ENCODE measurements around the gene UGT1A3.
"Not testable (repeated sequence)": the region's sequence is repeated elsewhere in the genome, so short reads cannot be mapped to it uniquely, and the experiment has no call there.

Gene UGT1A3

DNA sequence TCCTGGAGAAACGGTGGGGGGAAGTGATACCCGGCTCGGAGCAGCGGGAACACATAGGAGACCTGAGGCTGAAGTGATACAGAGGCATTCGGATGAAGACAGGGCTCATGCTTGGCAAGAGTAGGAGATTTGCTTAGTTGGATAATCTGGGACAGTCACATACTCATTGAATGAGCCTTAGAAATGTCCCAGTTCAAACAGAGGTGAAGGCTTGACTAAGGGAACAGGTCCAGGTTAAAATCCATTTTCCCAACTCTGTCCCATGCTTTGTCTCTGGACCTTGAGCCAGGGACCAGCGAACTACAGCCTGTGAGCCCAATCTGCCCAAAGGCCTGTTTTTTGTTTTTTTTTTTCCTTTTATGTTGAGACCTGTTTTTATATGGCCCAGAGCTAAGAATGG is 34.9 kb upstream of the UGT1A3 start:
- DNase-seq (ENCODE audit: low read depth), result no peak

DNA sequence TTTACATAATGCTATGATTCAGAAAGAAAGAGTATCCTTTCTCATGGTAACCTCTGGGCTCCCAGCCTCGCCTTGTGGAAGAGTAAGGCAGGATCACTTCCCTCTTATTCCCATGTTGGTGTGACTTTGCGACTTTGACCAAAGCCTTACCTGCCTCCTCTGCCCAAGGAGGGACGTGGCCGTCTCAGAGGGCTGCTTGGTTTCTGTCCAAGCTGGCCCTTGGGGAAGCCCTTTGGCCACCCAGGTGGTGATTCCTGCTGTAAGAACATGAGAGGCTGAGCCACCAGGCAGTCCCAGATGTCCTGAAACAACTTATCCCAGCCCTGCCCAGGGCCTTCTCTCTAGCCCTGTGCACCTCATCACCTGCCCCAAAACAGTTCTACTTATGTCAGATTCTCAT is 30.1 kb upstream of the UGT1A3 start:
- H3K4me3 ChIP-seq (ENCODE audit: control insufficient read depth, low read depth, low read length), result no peak overlapping the region
- TF ChIP-seq, protein P1, sequence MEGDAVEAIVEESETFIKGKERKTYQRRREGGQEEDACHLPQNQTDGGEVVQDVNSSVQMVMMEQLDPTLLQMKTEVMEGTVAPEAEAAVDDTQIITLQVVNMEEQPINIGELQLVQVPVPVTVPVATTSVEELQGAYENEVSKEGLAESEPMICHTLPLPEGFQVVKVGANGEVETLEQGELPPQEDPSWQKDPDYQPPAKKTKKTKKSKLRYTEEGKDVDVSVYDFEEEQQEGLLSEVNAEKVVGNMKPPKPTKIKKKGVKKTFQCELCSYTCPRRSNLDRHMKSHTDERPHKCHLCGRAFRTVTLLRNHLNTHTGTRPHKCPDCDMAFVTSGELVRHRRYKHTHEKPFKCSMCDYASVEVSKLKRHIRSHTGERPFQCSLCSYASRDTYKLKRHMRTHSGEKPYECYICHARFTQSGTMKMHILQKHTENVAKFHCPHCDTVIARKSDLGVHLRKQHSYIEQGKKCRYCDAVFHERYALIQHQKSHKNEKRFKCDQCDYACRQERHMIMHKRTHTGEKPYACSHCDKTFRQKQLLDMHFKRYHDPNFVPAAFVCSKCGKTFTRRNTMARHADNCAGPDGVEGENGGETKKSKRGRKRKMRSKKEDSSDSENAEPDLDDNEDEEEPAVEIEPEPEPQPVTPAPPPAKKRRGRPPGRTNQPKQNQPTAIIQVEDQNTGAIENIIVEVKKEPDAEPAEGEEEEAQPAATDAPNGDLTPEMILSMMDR (conservative IDR thresholded peaks at IDR 0.05; ENCODE audit: control insufficient read depth, insufficient read depth, low read depth, low read length), result no peak
- no peak for DNase-seq (ENCODE audit: low read depth)

More for the DNA sequence above, 34.9 kb upstream of the UGT1A3 start:
- H3K4me3 ChIP-seq (ENCODE audit: control insufficient read depth, low read depth, low read length), result no peak overlapping the region
- TF ChIP-seq, protein P1 (conservative IDR thresholded peaks at IDR 0.05; ENCODE audit: control insufficient read depth, insufficient read depth, low read depth, low read length), result no peak

DNA sequence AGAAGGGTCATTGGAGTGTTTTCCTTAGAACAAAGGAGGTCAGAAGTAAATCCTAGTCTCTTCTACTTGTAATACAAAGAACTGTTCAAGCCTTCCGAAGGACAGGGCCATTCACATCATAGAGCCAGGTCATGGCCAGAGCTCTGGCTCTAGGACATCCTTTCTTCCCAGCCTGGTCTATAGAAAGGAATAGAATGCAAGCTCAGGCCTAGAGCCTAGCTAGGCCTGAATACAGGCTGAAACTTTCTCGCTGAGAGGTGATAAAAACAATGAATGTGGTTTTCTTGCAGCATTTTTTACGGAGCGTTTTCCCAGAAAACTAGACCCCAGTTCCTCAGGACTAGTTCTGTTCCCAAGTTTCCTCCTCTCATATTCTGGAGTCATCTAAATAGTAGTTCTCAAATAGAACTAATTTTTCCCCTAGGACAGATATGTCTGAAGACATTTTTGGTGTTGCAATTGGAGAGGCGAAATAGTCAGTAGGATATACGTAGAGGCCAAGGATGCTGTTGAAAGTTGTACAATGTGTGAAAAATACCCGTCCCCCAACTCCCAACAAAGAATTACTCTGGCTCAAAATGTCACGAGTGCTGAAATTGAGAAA is 29.3 kb upstream of the UGT1A3 start:
- TF ChIP-seq, protein P1 (conservative IDR thresholded peaks at IDR 0.05; ENCODE audit: control insufficient read depth, insufficient read depth, low read depth, low read length), result no peak
- no peak for DNase-seq (ENCODE audit: low read depth)
- H3K4me3 ChIP-seq (ENCODE audit: control insufficient read depth, low read depth, low read length), result no peak overlapping the region

DNA sequence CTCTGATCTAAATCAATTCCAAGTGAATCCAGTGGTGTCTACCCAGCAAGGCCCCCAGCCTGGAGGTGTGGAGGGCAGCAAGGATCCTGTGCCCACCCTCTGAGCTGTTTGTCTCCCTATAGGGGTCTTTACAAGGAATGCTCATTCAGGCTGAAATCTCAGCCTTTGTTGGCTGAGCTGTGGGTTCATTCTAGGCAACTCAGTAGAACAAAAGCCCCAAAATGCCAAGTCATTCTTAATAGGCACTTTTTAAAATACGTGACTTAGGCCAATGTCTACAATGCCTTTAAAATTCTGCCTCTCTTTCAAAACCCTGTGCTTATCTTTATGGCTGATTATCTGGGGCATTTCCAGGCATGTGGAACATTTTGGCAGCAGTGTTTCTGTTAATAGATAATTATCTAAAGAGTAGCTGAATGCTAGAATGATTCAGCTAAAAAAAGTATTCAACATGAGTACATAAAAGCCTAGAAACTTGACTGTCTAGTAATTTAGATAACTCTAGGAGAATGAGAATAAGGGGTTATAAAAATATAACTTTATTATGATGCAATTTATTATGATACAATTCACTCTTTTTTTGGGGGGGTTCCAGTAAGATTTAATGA is 28.7 kb upstream of the UGT1A3 start:
- no peak overlapping the region for H3K4me3 ChIP-seq (ENCODE audit: control insufficient read depth, low read depth, low read length)
- TF ChIP-seq, protein P1 (conservative IDR thresholded peaks at IDR 0.05; ENCODE audit: control insufficient read depth, insufficient read depth, low read depth, low read length), result no peak
- DNase-seq (ENCODE audit: low read depth), result no peak

DNA sequence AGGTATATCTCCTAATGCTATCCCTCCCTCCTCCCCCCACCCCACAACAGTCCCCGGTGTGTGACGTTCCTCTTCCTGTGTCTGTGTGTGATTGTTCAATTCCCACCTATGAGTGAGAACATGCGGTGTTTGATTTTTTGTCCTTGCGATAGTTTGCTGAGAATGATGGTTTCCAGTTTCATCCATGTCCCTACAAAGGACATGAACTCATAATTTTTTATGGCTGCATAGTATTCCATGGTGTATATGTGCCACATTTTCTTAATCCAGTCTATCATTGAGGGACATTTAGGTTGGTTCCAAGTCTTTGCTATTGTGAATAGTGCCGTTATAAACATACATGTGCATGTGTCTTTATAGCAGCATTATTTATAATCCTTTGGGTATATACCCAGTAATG is 28.0 kb upstream of the UGT1A3 start:
- not testable (repeated sequence) for DNase-seq (ENCODE audit: low read depth); H3K4me3 ChIP-seq (ENCODE audit: control insufficient read depth, low read depth, low read length)

DNA sequence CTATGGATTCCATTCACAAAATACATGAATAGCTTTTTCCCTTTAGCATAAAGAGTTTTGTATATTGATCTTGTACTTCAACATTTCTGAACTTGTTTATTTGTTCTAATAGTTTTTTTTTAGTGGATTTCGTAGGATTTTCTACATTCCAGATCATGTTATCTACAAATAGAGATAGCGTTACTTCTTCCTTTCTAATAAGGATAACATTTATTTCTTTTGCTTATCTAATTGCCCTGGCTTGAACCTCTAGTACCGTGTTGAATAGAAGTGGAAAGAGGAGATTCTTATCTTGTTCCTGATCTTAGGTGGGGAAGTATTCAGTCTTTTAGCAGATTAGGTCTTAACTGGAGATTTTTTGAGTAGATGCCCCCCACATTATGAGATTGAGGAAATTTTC is 26.6 kb upstream of the UGT1A3 start:
- TF ChIP-seq, protein P1 (conservative IDR thresholded peaks at IDR 0.05; ENCODE audit: control insufficient read depth, insufficient read depth, low read depth, low read length), result no peak
- no peak for DNase-seq (ENCODE audit: low read depth)
- H3K4me3 ChIP-seq (ENCODE audit: control insufficient read depth, low read depth, low read length), result no peak overlapping the region

DNA sequence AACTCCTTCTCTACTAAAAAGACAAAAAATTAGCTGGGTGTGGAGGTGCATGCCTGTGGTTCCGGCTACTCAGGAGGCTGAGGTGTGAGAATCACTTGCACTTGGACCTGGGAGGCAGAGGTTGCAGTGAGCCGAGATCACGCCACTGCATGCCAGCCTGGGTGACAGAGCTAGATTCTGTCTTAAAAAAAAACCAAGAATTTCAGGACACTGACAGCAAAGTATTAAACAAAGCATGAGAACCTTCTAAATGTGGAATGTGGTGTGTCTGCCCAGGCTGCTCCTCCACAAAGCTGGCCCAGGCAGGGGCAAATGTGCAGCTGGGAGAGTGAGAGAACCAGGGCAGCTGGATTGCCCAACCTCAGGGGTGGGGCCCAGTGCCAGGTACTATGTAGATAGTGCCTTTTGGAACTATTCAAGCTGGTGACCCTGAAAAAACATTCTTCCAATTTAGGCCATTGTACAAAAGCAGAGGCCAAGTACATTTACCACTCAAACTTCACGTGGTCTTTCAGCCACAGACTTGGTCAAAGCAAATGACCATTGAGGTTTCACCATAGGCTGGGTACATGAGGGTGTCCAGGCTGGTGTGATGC is 22.8 kb upstream of the UGT1A3 start:
- DNase-seq (ENCODE audit: low read depth), result no peak
- H3K4me3 ChIP-seq (ENCODE audit: control insufficient read depth, low read depth, low read length), result no peak overlapping the region
- TF ChIP-seq, protein P1 (conservative IDR thresholded peaks at IDR 0.05; ENCODE audit: control insufficient read depth, insufficient read depth, low read depth, low read length), result no peak

Measured in fibroblast of mammary gland (primary cell).